ENCODE results near the gene SYK. TPM values are rescaled to one million over a fixed set of nuclear protein-coding genes. Genes with fewer than 3 reads are reported as not detected.

The SYK gene
- total RNA-seq, 1 experiment from 2014 or later = 5.9 TPM

GRCh38 chr9:90904706-90905478 lies 103.3 kb downstream of the SYK start:
- intact Hi-C loops (cut with micrococcal nuclease) = no loop called here
- no TSS peak for BruUV-seq (replicated peaks)
- no peaks in the 10 kb centered on the region for H3K36me3 Mint-ChIP-seq (ENCODE audit: insufficient read depth, unreplicated experiment)
- peaks cover 5% of the 10 kb centered on the region for H3K4me1 Mint-ChIP-seq (ENCODE audit: insufficient read depth, unreplicated experiment)
- H3K27ac Mint-ChIP-seq (ENCODE audit: low read depth, unreplicated experiment) = no peak overlapping the region
- no peaks in the 10 kb centered on the region for H3K27me3 Mint-ChIP-seq (ENCODE audit: insufficient read depth, unreplicated experiment)
- CTCF ChIA-PET = interaction anchor here (1.2 kb wide), 1 partner anchor 822 kb away, joined by 4 read pairs; no protein-coding TSS in a partner anchor
- POLR2A ChIA-PET = interaction anchor here (0.5 to 1.1 kb wide), 2 partner anchors 438 to 522 kb away, joined by 3 to 4 read pairs; no protein-coding TSS in a partner anchor
- peak; percentile 61 for DNase-seq (ENCODE audit: unreplicated experiment)
- TF ChIP-seq CTCF (IDR thresholded peaks at IDR 0.05; ENCODE audit: unreplicated experiment) = no peak
- no peak overlapping the region for H3K4me3 Mint-ChIP-seq (ENCODE audit: unreplicated experiment)
- H3K9me3 Mint-ChIP-seq (ENCODE audit: unreplicated experiment) = peaks cover 8% of the 10 kb centered on the region

- intact Hi-C loops (cut with micrococcal nuclease) = no loop called here
- ChIA-PET CTCF (interaction anchor here (0.6 to 1.2 kb wide), 5 partner anchors 34 to 821 kb away, joined by 3 to 4 read pairs (median 3); no protein-coding TSS in a partner anchor), POLR2A (interaction anchor here (0.5 to 1.1 kb wide), 3 partner anchors 437 to 1407 kb away, joined by 3 to 4 read pairs (median 3); no protein-coding TSS in a partner anchor)
These were observed 104.2 kb downstream of the SYK start for GRCh38 chr9:90905822-90906221.

GRCh38 chr9:90906316-90907055 lies 104.9 kb downstream of the SYK start:
- H3K9me3 Mint-ChIP-seq (ENCODE audit: unreplicated experiment) = peaks cover 8% of the 10 kb centered on the region
- H3K27me3 Mint-ChIP-seq (ENCODE audit: insufficient read depth, unreplicated experiment) = no peaks in the 10 kb centered on the region
- POLR2A ChIA-PET = interaction anchor here (0.6 kb wide), 1 partner anchor 1408 kb away, joined by 3 read pairs; no protein-coding TSS in a partner anchor
- H3K4me1 Mint-ChIP-seq (ENCODE audit: insufficient read depth, unreplicated experiment) = peaks cover 5% of the 10 kb centered on the region
- intact Hi-C loops (cut with micrococcal nuclease) = no loop called here
- CTCF ChIA-PET = interaction anchor here (0.6 to 1.3 kb wide), 5 partner anchors 64 to 820 kb away, joined by 3 to 4 read pairs (median 3); no protein-coding TSS in a partner anchor
- H3K36me3 Mint-ChIP-seq (ENCODE audit: insufficient read depth, unreplicated experiment) = no peaks in the 10 kb centered on the region
- no peak overlapping the region for H3K27ac Mint-ChIP-seq (ENCODE audit: low read depth, unreplicated experiment)
- H3K4me3 Mint-ChIP-seq (ENCODE audit: unreplicated experiment) = no peak overlapping the region
- no peak for DNase-seq (ENCODE audit: unreplicated experiment)
- BruUV-seq (replicated peaks) = no TSS peak
- TF ChIP-seq CTCF (IDR thresholded peaks at IDR 0.05; ENCODE audit: unreplicated experiment) = no peak

More at GRCh38 chr9:90905822-90906221, 104.2 kb downstream of the SYK start:
- Mint-ChIP-seq H3K9me3 (ENCODE audit: unreplicated experiment) (peaks cover 8% of the 10 kb centered on the region), H3K27me3 (ENCODE audit: insufficient read depth, unreplicated experiment) (no peaks in the 10 kb centered on the region), H3K4me3 (ENCODE audit: unreplicated experiment) (no peak overlapping the region), H3K36me3 (ENCODE audit: insufficient read depth, unreplicated experiment) (no peaks in the 10 kb centered on the region), H3K4me1 (ENCODE audit: insufficient read depth, unreplicated experiment) (peaks cover 5% of the 10 kb centered on the region), H3K27ac (ENCODE audit: low read depth, unreplicated experiment) (no peak overlapping the region)
- no TSS peak for BruUV-seq (replicated peaks)
- DNase-seq (ENCODE audit: unreplicated experiment) = no peak
- no peak for TF ChIP-seq CTCF (IDR thresholded peaks at IDR 0.05; ENCODE audit: unreplicated experiment)

GRCh38 chr9:90907056-90907445 lies 105.4 kb downstream of the SYK start:
- no peak for TF ChIP-seq CTCF (IDR thresholded peaks at IDR 0.05; ENCODE audit: unreplicated experiment)
- no peaks in the 10 kb centered on the region for H3K36me3 Mint-ChIP-seq (ENCODE audit: insufficient read depth, unreplicated experiment)
- no TSS peak for BruUV-seq (replicated peaks)
- ChIA-PET POLR2A (no interaction called here), CTCF (interaction anchor here (0.9 to 1.3 kb wide), 2 partner anchors 64 to 526 kb away, joined by 3 read pairs; no protein-coding TSS in a partner anchor)
- intact Hi-C loops (cut with micrococcal nuclease) = no loop called here
- no peaks in the 10 kb centered on the region for H3K27me3 Mint-ChIP-seq (ENCODE audit: insufficient read depth, unreplicated experiment)
- no peak for DNase-seq (ENCODE audit: unreplicated experiment)
- H3K9me3 Mint-ChIP-seq (ENCODE audit: unreplicated experiment) = peaks cover 8% of the 10 kb centered on the region
- H3K4me1 Mint-ChIP-seq (ENCODE audit: insufficient read depth, unreplicated experiment) = peaks cover 5% of the 10 kb centered on the region
- H3K4me3 Mint-ChIP-seq (ENCODE audit: unreplicated experiment) = no peak overlapping the region
- no peak overlapping the region for H3K27ac Mint-ChIP-seq (ENCODE audit: low read depth, unreplicated experiment)

All from MCF 10A (cell line).